OCI-LY7 (cell line): Measurements from ENCODE around the gene IGSF9.

Source experiments
- CTCF ChIP-seq: fragments of 200-600 bp; sonication (generic); conservative IDR thresholded peaks from 2 replicates; pipeline ENCODE4 v1.5.1; 2014; ENCODE audit warnings: mild to moderate bottlenecking, antibody characterized with exemption, low read length, moderate library complexity, mixed read lengths
- EZH2phosphoT487 ChIP-seq: fragments of 200-600 bp; sonication (generic); IDR thresholded peaks from 2 replicates; pipeline ENCODE4 v1.6.1; 2018; ENCODE audit warnings: low read depth, borderline replicate concordance, mild to moderate bottlenecking, mixed run types, antibody characterized with exemption, low read length, moderate library complexity, mixed read lengths

GRCh38 chr1:159939678-159940002 is 5.8 kb downstream of the IGSF9 start:
- TF ChIP-seq CTCF (no peak), EZH2phosphoT487 (no peak)
